ENCODE results near the gene SMPD3. TPM values are rescaled to one million over a fixed set of nuclear protein-coding genes. Genes with fewer than 3 reads are reported as not detected.

The SMPD3 gene
- total and polyA plus RNA-seq, 8 donors: 0.79 to 3.7 (median 2.8) TPM

GRCh38 chr16:68401871-68402747 is 46.2 kb downstream of the SMPD3 start:
- Histone ChIP-seq H3K36me3 (no peaks in the 10 kb centered on the region), H3K4me1 (peaks cover 0 to 6% of the 10 kb centered on the region in 2 donors), H3K27me3 (no peaks in the 10 kb centered on the region), H3K4me3 (no peak overlapping the region), H3K27ac (no peak overlapping the region), H3K9me3 (no peaks in the 10 kb centered on the region)
- no peak for ATAC-seq
- TF ChIP-seq CTCF (IDR thresholded peaks at IDR 0.05): no peak
- no peak for DNase-seq
- intact Hi-C loops (cut with DNase I): no loop called here

GRCh38 chr16:68400924-68401460 is 47.3 kb downstream of the SMPD3 start:
- H3K4me1 ChIP-seq: no peaks in the 10 kb centered on the region
- no peak for TF ChIP-seq CTCF (IDR thresholded peaks at IDR 0.05)
- H3K9me3 ChIP-seq: no peaks in the 10 kb centered on the region
- intact Hi-C loops (cut with DNase I): no loop called here
- no peak overlapping the region for H3K27ac ChIP-seq
- no peak overlapping the region for H3K4me3 ChIP-seq
- no peak for DNase-seq
- H3K36me3 ChIP-seq: no peaks in the 10 kb centered on the region
- no peaks in the 10 kb centered on the region for H3K27me3 ChIP-seq
- ATAC-seq: no peak

- H3K27ac ChIP-seq: no peak overlapping the region
- H3K36me3 ChIP-seq: no peaks in the 10 kb centered on the region
- H3K4me1 ChIP-seq: no peaks in the 10 kb centered on the region
- DNase-seq (no peak), ATAC-seq (no peak)
- H3K9me3 ChIP-seq: no peaks in the 10 kb centered on the region
- TF ChIP-seq CTCF (IDR thresholded peaks at IDR 0.05): no peak
- no peak overlapping the region for H3K4me3 ChIP-seq
- intact Hi-C loops (cut with DNase I): no loop called here
- H3K27me3 ChIP-seq: no peaks in the 10 kb centered on the region
Measured at GRCh38 chr16:68400083-68400923, 48.0 kb downstream of the SMPD3 start.

- Histone ChIP-seq H3K27ac (no peak overlapping the region), H3K9me3 (no peaks in the 10 kb centered on the region), H3K27me3 (no peaks in the 10 kb centered on the region), H3K4me3 (no peak overlapping the region), H3K36me3 (no peaks in the 10 kb centered on the region), H3K4me1 (no peaks in the 10 kb centered on the region)
- intact Hi-C loops (cut with DNase I): loop anchor here (5.0 to 10.0 kb wide), 2 partner anchors 108 to 115 kb away; no protein-coding TSS in a partner anchor
- no peak for TF ChIP-seq CTCF (IDR thresholded peaks at IDR 0.05)
- ATAC-seq (no peak), DNase-seq (no peak)
Measured at GRCh38 chr16:68399456-68399855, 48.9 kb downstream of the SMPD3 start.
